Suprapubic skin (tissue), 4 donors: ENCODE results near the gene ANP32E. TPM values are rescaled to one million over a fixed set of nuclear protein-coding genes. Genes with fewer than 3 reads are reported as not detected.

Source experiments
- DNase-seq, 2 donors: peaks; one replicate each; pipeline ENCODE4 v3.0.0-alpha.2; 2019; ENCODE audit warnings: low spot score in 2 of 2
- H3K27ac ChIP-seq: fragments of 200-600 bp; sonication (generic); one replicate; pipeline ENCODE4 v1.5.1; 2019
- H3K27me3 ChIP-seq: fragments of 200-600 bp; sonication (generic); one replicate; pipeline ENCODE4 v1.5.1; 2019
- H3K36me3 ChIP-seq: fragments of 200-600 bp; sonication (generic); one replicate; pipeline ENCODE4 v1.5.1; 2019
- H3K4me1 ChIP-seq: fragments of 200-600 bp; sonication (generic); one replicate; pipeline ENCODE4 v1.5.1; 2019
- H3K4me3 ChIP-seq: fragments of 200-600 bp; sonication (generic); one replicate; pipeline ENCODE4 v1.5.1; 2019; ENCODE audit warnings: mild to moderate bottlenecking
- H3K9me3 ChIP-seq: fragments of 200-600 bp; sonication (generic); one replicate; pipeline ENCODE4 v1.5.1; 2019
- EP300 ChIP-seq: sonication (generic); formaldehyde crosslinking; IDR thresholded peaks from one replicate; pipeline ENCODE4 v1.6.1; 2017; ENCODE audit warnings: antibody characterized with exemption
- POLR2A ChIP-seq, 2 donors: fragments of 450-650 bp; IDR thresholded peaks; one replicate each; pipeline ENCODE4 v1.6.1; 2017; ENCODE audit warnings: antibody characterized with exemption in 2 of 2, mild to moderate bottlenecking in 2 of 2, moderate library complexity in 2 of 2
- POLR2AphosphoS5 ChIP-seq, 3 donors: sonication (generic); formaldehyde crosslinking; IDR thresholded peaks; one replicate each; pipeline ENCODE4 v1.6.1; 2017; ENCODE audit warnings: antibody characterized with exemption in 3 of 3
- WGBS: methylation state at CpG from one replicate; pipeline ENCODE4 v1.1.5; 2018; 5-methylcytosine and 5-hydroxymethylcytosine counted together
- total RNA-seq, 4 donors: library from RNA; depleted of rRNA; stranded (reverse); fragments of >200 nt; gene quantifications; one replicate each; pipeline ENCODE4 v1.1.0, GENCODE V29; 2016
- TF ChIP-seq, protein P1 (sequence below), 2 donors: fragments of 200-600 bp in 1 of 2; fragments of 450-650 bp in 1 of 2; sonication (generic) in 1 of 2; IDR thresholded peaks; one replicate each; pipeline ENCODE4 v1.5.1; 2016 to 2019; ENCODE audit warnings: antibody characterized with exemption in 2 of 2, mild to moderate bottlenecking in 1 of 2, moderate library complexity in 1 of 2

Gene ANP32E
- total RNA-seq, 4 donors from 2014 or later: 7.5 to 17.6 (median 13.7) TPM

DNA sequence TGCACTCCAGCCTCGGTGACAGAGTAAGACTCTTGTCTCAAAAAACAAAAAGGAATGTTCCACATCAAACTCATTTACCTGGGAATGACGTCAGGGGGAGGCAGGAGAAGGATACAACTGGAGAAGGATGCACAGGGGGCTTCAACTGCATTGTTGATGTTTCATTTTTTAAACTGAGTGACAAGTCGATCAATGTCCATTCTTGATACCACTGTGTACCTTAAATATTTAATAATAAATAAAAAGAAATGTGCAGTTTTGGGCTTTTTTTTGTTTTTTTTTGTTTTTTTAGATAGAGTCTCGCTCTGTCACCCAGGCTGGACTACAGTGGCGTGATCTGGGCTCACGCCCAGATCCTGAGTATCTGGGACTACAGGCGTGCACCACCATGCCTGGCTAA lies 50.4 kb downstream of the ANP32E start:
- 88% methylated on average over 7 of the region's 7 CpGs for WGBS
- no peaks in the 10 kb centered on the region for H3K9me3 ChIP-seq
- no peak for TF ChIP-seq EP300
- TF ChIP-seq, protein P1, sequence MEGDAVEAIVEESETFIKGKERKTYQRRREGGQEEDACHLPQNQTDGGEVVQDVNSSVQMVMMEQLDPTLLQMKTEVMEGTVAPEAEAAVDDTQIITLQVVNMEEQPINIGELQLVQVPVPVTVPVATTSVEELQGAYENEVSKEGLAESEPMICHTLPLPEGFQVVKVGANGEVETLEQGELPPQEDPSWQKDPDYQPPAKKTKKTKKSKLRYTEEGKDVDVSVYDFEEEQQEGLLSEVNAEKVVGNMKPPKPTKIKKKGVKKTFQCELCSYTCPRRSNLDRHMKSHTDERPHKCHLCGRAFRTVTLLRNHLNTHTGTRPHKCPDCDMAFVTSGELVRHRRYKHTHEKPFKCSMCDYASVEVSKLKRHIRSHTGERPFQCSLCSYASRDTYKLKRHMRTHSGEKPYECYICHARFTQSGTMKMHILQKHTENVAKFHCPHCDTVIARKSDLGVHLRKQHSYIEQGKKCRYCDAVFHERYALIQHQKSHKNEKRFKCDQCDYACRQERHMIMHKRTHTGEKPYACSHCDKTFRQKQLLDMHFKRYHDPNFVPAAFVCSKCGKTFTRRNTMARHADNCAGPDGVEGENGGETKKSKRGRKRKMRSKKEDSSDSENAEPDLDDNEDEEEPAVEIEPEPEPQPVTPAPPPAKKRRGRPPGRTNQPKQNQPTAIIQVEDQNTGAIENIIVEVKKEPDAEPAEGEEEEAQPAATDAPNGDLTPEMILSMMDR (IDR thresholded peaks at IDR 0.05): no peak
- TF ChIP-seq POLR2AphosphoS5 (IDR thresholded peaks at IDR 0.05): no peak
- no peak for TF ChIP-seq POLR2A (IDR thresholded peaks at IDR 0.05)

DNA sequence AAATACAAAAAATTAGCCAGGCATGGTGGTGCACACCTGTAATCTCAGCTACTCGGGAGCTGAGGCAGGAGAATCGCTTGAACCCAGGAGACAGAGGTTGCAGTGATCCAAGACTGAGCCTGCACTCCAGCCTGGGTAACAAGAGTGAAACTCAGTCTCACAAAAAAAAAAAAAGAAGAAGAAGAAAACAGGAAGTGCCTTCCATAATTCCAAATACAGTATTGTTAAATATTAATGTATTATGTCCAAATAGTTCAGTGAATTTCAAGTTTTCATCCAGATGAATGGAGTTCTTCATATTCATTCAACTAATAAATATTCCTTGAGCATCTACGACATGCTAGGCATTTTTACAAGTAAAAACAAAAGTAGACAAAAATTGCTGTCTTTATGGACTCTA lies 52.9 kb downstream of the ANP32E start:
- Histone ChIP-seq H3K9me3 (no peaks in the 10 kb centered on the region), H3K4me1 (peaks cover 11% of the 10 kb centered on the region), H3K27ac (no peak overlapping the region), H3K36me3 (no peaks in the 10 kb centered on the region), H3K4me3 (no peak overlapping the region), H3K27me3 (no peaks in the 10 kb centered on the region)
- WGBS: 97% methylated on average over 3 of the region's 3 CpGs
- no peak for TF ChIP-seq EP300
- TF ChIP-seq, protein P1 (IDR thresholded peaks at IDR 0.05): no peak
- no peak for TF ChIP-seq POLR2A (IDR thresholded peaks at IDR 0.05)
- no peak for TF ChIP-seq POLR2AphosphoS5 (IDR thresholded peaks at IDR 0.05)
- DNase-seq: peak in 1 of 2 donors; percentile 3

More for the DNA sequence above, 50.4 kb downstream of the ANP32E start:
- no peak for DNase-seq
- Histone ChIP-seq H3K27ac (no peak overlapping the region), H3K27me3 (no peaks in the 10 kb centered on the region), H3K36me3 (no peaks in the 10 kb centered on the region), H3K4me1 (peaks cover 11% of the 10 kb centered on the region), H3K4me3 (no peak overlapping the region)

DNA sequence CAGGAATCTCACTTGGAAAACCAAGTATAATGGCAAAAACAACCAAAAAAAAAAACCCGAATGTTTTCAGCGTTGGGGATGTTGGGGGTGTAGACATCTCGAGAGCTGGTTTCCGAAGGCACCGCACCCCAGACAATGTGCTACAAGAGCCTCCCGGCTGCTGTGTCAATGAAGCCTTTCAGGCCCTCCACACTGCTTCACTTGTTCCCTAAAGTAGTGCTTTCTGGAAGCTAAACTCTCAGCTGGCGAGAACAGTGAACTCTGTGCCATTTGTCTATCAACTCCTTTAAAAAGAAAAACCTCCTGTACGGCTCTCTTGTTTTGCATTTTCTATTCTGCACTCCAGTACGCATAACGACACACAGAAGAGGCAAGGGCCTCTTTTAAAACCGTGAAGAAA lies 53.7 kb downstream of the ANP32E start:
- 81% methylated on average over 11 of the region's 11 CpGs for WGBS
- Histone ChIP-seq H3K36me3 (no peaks in the 10 kb centered on the region), H3K9me3 (no peaks in the 10 kb centered on the region), H3K27me3 (no peaks in the 10 kb centered on the region), H3K27ac (no peak overlapping the region), H3K4me1 (peaks cover 6% of the 10 kb centered on the region), H3K4me3 (no peak overlapping the region)
- peak in 1 of 2 donors; percentile 20 for DNase-seq
- TF ChIP-seq, protein P1 (IDR thresholded peaks at IDR 0.05): no peak
- TF ChIP-seq EP300 (no peak), POLR2AphosphoS5 (IDR thresholded peaks at IDR 0.05) (no peak), POLR2A (IDR thresholded peaks at IDR 0.05) (no peak)

DNA sequence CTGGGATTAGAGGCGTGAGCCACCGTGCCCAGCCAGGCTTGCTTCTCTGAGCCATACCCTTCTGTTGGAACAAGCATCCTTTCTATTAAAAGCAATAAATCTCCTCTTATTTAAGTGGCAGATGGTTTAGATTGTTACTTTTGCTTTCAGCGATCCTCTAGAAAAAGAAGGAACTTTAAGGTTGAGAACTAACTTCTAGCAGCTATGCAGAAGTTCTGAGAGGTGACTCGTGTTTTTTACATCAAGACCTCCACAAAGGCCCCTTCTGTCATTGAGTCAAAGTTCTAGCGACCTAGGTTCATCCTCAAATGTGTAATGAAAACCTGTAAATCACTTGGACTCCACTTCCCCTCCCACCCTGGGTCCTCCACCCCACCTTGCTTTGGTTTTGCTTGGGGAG lies 55.4 kb downstream of the ANP32E start:
- H3K4me3 ChIP-seq: no peak overlapping the region
- 59% methylated on average over 5 of the region's 5 CpGs for WGBS
- no peaks in the 10 kb centered on the region for H3K36me3 ChIP-seq
- no peak overlapping the region for H3K27ac ChIP-seq
- DNase-seq: peak in 1 of 2 donors; percentile 15
- H3K27me3 ChIP-seq: no peaks in the 10 kb centered on the region
- no peaks in the 10 kb centered on the region for H3K4me1 ChIP-seq
- H3K9me3 ChIP-seq: no peaks in the 10 kb centered on the region
- TF ChIP-seq POLR2A (IDR thresholded peaks at IDR 0.05) (no peak), POLR2AphosphoS5 (IDR thresholded peaks at IDR 0.05) (no peak), EP300 (no peak)
- TF ChIP-seq, protein P1 (IDR thresholded peaks at IDR 0.05): no peak

DNA sequence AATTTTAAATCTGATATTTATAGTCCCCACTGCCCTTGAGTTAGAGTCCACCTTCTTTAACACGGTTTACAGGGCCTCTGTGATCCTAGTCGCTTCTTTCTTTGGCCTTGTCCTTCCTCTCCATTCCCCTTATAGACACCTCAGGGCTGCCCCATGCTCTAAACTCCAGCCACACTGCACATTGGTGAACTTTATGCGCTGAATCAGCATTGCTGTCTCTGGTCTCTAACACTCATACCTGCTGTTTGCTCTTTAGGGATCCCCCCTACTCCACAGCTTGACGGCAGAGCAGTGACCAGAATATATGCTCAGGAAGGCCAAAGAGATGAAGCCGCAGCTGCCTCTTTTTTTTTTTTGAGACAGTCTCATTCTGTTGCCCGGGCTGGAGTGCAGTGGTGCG lies 56.0 kb downstream of the ANP32E start:
- Histone ChIP-seq H3K27me3 (no peaks in the 10 kb centered on the region), H3K4me1 (no peaks in the 10 kb centered on the region), H3K27ac (no peak overlapping the region), H3K36me3 (no peaks in the 10 kb centered on the region), H3K9me3 (no peaks in the 10 kb centered on the region), H3K4me3 (no peak overlapping the region)
- peak in 1 of 2 donors; percentile 11 for DNase-seq
- TF ChIP-seq EP300: no peak
- TF ChIP-seq POLR2A (IDR thresholded peaks at IDR 0.05): no peak
- TF ChIP-seq, protein P1 (IDR thresholded peaks at IDR 0.05): no peak
- no peak for TF ChIP-seq POLR2AphosphoS5 (IDR thresholded peaks at IDR 0.05)
- 95% methylated on average over 7 of the region's 7 CpGs for WGBS
